Caki2 (cell line): Measurements from ENCODE around the gene CREBZF. TPM values are rescaled to one million over a fixed set of nuclear protein-coding genes. Genes with fewer than 3 reads are reported as not detected.

Experiments
- DNase-seq: peaks from one replicate; pipeline ENCODE4 v3.0.0-alpha.2; 2015; ENCODE audit warnings: low read depth
- in situ Hi-C: cut with HindIII; loops from 2 replicates; pipeline ENCODE4 v1.10.0; 2016; ENCODE audit warnings: low sequenced_read_pairs, low pct_unique_long_range_greater_than_20kb, mixed read lengths
- total RNA-seq: library from RNA; depleted of rRNA; stranded (reverse); fragments of >200 nt; shearing (Covaris generic); gene quantifications from 2 replicates; pipeline ENCODE4 v1.2.3, GENCODE V29; 2014; ENCODE audit warnings: low replicate concordance; rRNA removed

The CREBZF gene, protein sequence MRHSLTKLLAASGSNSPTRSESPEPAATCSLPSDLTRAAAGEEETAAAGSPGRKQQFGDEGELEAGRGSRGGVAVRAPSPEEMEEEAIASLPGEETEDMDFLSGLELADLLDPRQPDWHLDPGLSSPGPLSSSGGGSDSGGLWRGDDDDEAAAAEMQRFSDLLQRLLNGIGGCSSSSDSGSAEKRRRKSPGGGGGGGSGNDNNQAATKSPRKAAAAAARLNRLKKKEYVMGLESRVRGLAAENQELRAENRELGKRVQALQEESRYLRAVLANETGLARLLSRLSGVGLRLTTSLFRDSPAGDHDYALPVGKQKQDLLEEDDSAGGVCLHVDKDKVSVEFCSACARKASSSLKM
- total RNA-seq = 27.3 and 34.2 TPM in 2 replicates

GRCh38 chr11:85664615-85665481 is at the start of gene CREBZF:
Gene CREBZF, minus strand, starts transcription at chr11:85665129. Its CDS starts 254 bp downstream, at chr11:85664875.
- DNase-seq = peak; percentile 85
- in situ Hi-C loops = no loop called here

DNA sequence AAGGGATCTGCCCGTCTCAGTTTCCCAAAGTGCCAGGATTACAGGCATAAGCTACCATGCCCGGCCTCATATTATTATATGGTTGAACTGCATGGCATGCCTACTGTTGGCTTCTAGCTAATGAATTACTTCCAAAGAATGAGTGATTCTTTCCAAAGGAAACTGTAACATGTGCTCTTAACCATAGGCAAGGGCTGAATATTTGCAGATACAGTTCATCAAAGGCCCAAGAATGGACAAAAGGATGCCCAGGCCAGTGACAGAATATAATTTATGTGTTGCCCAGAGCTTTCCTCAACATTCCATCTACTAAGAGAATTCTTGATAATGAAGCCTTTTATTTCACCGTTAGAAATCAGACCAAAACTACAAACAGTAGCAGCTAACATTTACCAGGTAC is 48.0 kb upstream of the CREBZF start:
- in situ Hi-C loops = no loop called here

DNA sequence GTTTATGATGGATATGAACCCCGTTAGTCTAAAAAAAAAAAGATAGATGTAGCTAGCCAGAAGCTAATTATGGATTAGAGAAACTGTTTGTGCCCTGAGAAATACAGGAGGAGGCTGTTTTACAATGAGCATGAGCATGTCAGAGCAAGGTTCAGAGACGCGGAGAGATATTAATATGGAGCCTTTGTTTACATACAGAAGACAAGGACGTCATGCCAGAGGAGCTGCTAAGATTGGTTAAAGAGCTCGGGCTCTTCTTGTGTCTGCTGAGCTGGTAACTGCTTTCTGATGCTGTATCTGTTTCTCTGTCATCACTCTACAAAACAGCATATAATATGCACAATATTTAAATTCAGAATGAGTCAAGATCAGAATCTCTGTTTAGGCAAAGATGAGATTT is 46.0 kb upstream of the CREBZF start:
- in situ Hi-C loops = no loop called here
- DNase-seq = no peak

More for the DNA sequence above, 48.0 kb upstream of the CREBZF start:
- peak; percentile 37 for DNase-seq

- in situ Hi-C loops = no loop called here
- DNase-seq = no peak
Measured at GRCh38 chr11:85709941-85710702, 45.2 kb upstream of the CREBZF start.

DNA sequence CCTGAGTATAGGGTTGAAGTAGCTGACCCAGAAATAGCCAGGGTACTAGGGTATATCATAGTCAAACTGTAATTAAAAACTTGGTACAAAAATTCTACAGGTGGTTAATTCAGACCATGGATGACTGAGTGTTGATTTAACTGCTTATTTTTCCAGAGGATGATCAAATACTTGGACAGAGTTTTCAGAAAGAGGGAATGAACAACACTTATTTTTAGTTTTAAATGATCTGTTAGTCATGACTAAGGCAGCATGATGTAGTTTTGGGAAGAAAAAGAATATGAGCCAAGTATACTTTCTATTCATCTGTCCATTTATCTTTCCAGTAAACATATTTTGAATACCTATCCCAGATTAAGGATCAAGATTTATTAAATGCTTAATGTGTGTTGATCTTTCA is 40.9 kb upstream of the CREBZF start:
- peak; percentile 35 for DNase-seq
- in situ Hi-C loops = no loop called here

DNA sequence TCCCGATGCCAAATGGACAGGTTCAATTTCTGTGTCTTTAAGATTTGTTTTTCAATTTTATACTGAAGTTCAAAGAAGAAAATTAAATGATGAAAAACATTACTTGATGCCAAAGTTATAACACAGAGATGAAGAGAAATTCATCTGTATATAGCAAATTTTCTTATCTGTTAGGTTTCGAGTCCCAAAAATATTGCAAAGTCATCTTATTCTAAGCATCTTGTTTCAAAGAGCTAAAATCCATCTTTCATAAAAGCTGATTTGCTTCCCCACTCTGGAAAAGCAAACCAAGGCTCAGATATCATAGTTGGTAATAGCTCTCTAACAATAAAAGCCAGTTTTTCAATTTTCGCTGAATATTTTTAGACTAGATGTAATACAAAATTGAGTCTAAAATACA is 40.0 kb upstream of the CREBZF start:
- DNase-seq = no peak
- in situ Hi-C loops = no loop called here

GRCh38 chr11:85699957-85700741 is 35.2 kb upstream of the CREBZF start:
- DNase-seq = no peak
- in situ Hi-C loops = no loop called here

DNA sequence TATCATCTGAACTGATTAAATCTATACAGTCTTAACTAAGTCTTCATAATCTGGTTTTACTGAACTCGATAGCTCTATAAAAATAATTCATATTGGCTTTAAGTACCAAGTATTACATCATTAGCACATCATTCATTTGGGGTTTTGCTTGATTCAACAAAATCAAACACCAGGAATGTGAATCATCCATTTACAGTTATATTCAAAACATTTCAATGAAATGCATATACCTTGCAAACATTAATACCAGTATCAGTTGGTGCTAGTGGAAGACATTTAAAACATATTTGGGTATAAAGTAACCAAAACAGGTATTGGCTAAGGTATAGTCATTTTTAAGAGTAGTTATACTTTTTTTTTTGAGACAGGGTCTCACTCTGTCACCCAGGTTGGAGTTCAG is 33.3 kb upstream of the CREBZF start:
- in situ Hi-C loops = no loop called here
- no peak for DNase-seq

DNA sequence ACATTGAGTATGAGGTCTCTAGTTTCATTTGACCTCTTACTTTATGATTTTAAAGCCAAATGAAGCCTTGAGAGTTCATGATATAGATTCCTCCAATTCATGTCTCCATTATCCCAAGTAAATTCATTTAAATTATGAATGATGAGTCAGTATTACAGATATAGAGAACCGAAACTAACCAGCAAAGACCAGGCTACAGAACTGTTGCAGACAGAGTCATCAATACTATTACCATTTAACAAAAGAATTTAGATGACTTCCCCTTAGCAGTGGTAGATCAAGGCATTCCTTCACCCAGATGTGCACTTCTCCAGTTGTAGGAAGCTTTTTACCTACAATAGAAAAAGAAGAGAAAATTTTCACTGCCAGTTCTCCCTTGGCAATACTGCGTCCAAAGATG is 32.8 kb upstream of the CREBZF start:
- DNase-seq = no peak
- in situ Hi-C loops = no loop called here

- in situ Hi-C loops = no loop called here
- no peak for DNase-seq
Measured at GRCh38 chr11:85695546-85695945, 30.6 kb upstream of the CREBZF start.

GRCh38 chr11:85694385-85694980 is 29.6 kb upstream of the CREBZF start:
- DNase-seq = peak; percentile 24

DNA sequence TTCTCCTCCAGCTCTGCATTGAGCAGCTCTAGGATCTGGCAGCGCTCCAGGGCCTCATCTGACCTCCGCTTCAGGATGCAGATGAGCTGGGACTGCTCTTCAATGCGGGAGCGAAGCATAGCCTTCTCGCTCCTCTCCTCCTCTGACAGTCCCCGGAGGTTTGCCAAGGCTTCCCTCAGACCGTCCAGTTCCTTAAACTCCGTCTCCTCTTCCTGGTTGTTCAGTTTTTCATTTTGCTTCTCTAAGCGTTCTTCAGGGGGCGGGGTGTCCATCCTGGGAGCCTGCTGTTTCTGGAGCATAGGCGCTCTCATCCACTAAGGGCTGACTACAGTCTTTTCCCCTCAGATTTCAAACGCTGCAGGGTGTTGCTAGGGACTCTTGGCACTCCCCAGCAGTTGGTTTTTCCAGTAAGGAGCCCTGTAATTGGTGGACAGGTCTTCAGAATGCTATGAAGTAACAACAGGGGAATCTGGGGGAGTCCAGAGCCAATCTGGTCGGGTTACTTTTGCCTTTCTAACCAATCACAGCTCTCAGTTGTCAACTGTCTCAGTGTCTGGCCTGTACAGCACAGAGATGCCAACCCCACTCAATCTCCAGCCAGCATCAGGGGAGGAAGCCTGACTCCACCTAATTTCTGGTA is 21.0 kb upstream of the CREBZF start, which contains the start of gene CCDC89:
CCDC89 (minus strand) TSS at position 376 of the 640 bp plus-strand sequence; CDS start at position 311, 65 bp downstream.
- in situ Hi-C loops = no loop called here
- DNase-seq = peak; percentile 96

More at GRCh38 chr11:85694385-85694980, 29.6 kb upstream of the CREBZF start:
- in situ Hi-C loops = no loop called here

- in situ Hi-C loops = no loop called here
- no peak for DNase-seq
Measured at GRCh38 chr11:85685125-85685819, 20.3 kb upstream of the CREBZF start.

DNA sequence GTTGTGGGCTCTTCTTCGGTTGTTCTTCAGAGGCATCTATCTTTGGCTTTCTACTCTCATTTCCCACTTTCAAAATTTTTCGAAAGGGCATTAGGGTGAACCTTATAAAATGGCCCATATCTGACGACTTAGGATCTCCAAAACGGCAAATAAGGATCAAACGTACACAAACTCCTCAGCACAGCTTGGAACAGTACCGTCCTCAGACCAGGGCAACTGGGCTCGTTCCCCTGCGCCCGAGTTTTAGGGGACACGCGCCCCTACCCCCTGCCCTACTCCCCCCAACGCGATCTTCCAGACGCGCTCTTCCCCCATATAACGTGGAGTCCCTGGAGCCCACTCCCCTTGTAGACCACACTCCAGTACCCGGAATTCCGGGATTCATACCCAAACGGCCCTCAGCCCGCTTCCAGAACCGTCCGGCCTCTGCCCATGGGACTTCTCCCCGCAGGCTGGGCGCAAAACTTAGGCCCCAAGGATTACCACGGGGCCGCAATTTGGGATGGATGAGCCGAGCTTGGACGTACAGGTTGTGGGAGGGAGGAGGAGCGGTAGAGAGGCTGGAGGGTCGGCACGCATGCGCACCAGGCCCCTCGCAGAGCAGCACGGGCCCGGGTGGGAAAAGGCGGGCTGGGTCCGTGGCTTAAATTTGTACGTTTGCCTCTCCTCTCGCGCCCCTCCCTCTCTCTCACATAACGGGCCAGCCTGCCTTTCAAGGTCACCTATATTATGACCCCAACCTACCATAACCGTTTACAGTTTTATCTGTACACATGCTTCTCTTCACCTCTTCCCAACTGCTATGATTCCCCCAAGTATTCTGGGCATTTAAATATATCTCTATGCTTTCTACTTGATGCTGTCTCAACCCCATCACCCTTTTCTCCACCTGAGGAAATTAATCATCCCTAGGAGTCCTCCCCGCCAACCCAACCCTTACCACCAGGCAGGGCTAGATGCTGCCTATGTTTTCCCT is 17.7 kb upstream of the CREBZF start:
- in situ Hi-C loops = no loop called here

DNA sequence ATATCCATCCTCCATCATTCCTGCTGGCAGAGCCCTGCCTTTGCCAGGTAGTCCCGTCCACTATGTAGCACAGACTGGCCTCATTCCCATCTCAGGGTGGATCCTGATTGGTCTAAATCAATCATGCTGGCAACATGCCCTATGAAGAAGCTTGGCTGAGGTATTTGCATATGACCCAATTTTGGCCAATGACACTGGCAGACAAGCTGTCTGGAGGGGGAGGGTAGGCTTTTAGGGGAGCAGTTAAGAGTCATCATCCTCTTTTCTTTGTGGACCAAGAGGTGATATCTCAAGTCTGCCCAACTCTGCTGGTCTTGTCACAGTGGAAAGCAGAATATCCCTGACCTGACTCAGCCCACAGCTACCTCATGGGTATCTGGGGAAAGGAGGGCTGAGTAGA is 16.0 kb upstream of the CREBZF start:
- in situ Hi-C loops = no loop called here
- DNase-seq = peak; percentile 18

More for the DNA sequence above, 17.7 kb upstream of the CREBZF start:
- DNase-seq = peak; percentile 63
